LHCN-M2 (cell line): ENCODE data around the gene DISP2. TPM values are rescaled to one million over a fixed set of nuclear protein-coding genes. Genes with fewer than 3 reads are reported as not detected.

Experiments
- DNase-seq: peaks from one replicate; pipeline ENCODE4 v3.0.0-alpha.2; 2012; ENCODE audit warnings: low read depth
- total RNA-seq: library from RNA; depleted of rRNA; stranded (reverse); fragments of >200 nt; gene quantifications from 2 replicates; pipeline ENCODE4 v1.2.3, GENCODE V29; 2014

DISP2 gene
- total RNA-seq, 1 experiment from 2014 or later = 1.3 TPM

GRCh38 chr15:40361640-40362039 is 3.6 kb downstream of the DISP2 start:
- no peak for DNase-seq

GRCh38 chr15:40363611-40364010 is 5.6 kb downstream of the DISP2 start:
- DNase-seq = no peak

- DNase-seq = no peak
Measured at GRCh38 chr15:40364251-40364650, 6.2 kb downstream of the DISP2 start.

DNA sequence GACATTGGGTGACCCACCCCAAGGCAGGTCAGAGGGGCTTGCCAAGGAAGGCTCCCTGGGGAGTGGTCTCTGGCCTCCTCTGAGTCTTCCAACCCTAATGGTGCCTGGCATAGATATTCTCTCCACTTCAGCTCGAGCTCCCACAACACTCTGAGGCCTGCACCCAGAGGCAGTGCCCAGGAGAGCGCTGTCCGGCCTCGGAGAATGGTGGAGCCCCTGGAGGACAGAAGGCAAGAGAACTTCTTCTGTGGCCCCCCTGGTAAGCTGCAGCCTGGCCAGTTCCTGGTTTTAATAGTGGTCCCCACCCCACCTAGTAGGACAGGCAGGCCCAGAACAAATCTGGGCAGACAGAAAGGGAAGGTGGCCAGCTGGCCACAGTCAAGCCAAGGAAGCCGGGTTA is 7.0 kb downstream of the DISP2 start:
- DNase-seq = no peak

DNA sequence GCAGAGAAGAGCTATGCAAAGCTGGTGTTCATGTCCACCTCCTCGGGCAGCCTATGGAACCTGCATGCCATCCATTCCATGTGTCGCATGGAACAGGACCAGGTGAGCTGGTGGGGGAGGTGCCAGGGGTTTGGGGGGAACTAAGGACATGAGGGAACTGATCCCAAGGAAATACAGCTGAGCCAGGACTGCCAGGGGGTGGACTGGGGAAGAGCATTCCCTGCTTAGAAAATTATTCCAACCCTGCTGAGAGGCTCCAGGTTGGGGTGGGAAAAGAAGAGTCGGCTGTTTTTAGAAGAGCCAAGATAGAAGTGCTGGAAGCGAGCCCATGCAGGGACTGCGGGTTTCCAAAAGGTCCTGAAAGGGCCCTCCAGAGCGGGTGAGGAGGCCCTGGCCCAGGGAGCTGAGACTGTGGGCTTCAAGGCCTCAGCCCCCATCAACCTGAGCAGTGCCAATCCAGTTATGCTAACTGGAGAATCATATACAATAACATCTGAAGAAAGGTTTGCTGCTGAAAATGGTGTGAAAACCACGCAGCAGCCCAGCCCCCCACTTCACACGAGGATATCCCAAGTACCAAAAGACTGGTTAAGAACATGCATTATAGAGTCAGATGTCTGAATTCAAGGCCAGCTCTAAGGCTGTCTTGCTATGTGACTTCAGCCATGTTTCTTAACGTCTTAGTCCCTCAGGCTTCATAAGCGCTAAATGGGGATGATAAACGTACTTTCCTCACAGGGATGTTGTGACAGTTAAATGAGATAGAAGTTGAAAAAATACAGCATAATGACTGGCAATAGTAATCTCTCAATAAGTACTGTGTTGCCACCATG is 7.8 kb downstream of the DISP2 start:
- no peak for DNase-seq

- DNase-seq = no peak
Measured at GRCh38 chr15:40366457-40367370, 8.7 kb downstream of the DISP2 start.

DNA sequence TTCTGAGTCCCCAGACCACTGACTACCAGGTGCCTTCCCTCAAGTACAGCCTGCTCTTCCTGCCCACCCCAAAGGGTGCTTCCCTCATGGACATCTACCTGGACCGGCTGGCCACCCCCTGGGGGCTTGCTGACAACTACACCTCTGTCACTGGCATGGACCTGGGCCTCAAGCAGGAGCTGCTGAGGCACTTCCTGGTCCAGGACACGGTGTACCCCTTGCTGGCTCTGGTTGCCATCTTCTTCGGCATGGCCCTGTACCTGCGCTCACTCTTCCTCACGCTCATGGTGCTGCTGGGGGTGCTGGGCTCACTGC is 9.3 kb downstream of the DISP2 start:
- DNase-seq = no peak

GRCh38 chr15:40367686-40368611 is 9.9 kb downstream of the DISP2 start:
- peak; percentile 87 for DNase-seq

- no peak for DNase-seq
Measured at GRCh38 chr15:40368719-40369473, 10.9 kb downstream of the DISP2 start.

DNA sequence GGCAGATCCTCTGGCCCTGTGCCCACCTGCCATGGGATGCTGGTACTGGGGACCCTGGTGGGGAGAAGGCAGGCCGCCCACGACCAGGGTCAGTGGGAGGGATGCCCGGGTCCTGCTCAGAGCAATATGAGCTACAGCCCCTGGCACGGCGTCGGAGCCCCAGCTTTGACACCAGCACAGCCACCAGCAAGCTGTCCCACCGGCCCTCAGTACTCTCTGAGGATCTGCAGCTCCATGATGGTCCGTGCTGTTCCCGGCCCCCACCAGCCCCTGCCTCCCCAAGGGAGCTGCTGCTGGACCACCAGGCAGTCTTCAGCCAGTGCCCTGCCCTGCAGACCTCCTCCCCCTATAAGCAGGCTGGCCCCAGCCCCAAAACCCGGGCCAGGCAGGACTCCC is 11.5 kb downstream of the DISP2 start:
- DNase-seq = no peak

GRCh38 chr15:40369971-40370370 is 12.0 kb downstream of the DISP2 start:
- no peak for DNase-seq

DNA sequence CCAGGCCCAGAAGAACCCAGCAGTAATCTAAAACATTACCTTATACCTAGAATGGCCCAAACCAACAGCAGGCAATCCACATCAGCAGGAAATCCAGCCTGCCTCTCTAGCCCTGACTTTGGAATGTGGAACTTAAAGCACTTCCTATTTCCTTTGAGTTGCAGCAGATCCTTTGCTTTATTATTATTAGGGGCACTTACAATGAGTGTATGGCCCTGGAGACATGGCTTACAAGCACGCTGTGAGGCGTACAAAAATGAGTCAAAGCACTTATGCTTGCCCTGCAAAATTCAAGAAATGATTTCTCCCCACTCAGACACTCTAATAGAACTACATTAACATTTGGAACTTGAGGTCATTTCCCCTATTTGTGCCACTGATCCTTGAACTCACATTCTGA is 15.0 kb downstream of the DISP2 start:
- DNase-seq = no peak

DNA sequence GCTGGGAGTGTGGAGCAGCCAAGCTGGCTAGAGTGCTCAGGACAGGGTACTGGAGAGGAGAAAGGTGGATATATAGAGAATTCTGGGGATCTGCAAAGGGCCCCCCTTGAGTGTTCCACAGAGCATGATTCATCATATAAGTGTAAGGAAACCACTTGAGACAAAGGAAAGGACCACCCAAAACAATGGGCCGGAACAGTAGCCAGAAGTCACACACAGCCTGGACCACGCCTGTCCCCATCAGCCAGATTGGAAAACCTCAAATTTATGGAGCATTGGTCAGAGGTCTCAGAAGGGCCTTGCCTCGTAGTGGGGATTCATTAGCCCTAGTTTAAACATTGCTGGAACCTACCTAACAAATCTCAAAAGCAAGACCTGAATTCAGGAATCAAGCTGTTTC is 19.6 kb downstream of the DISP2 start:
- DNase-seq = no peak

DNA sequence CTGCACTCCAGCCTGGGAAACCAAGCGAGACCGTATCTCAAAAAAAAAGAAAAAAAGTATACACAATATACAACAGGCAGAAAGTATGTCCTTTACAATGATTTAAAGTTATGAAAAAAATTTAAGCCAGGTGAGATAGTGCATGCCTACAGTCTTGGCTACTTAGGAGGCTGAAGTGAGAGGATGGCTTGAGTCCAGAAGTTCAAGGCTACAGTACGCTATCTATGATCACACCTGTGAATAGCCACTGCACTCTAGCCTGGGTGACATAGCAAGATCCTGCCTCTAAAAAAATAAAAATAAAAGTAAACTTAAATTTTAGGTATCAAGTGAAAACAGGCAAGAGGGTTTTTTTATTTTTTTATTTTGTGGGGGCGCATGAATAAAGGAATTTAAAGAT is 21.4 kb downstream of the DISP2 start:
- DNase-seq = no peak

DNA sequence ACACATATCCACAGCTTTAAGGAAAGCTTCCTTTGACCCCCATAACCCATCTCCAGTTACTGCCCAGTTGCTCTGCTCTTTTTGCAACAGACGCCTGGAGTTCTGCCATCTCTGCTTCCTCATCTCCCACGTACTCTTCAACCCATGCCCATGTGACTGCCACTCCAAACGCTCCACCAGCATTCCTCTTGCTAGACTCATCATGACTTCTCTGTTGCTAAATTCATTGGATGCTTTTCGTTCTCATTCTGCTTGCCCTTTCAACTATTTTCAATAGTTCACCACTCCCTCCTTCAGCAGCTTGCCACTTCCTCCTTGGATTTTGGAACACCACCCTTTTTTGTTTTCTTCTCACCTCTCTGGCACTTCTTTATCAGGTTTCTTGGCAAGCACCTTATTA is 21.8 kb downstream of the DISP2 start:
- peak; percentile 99 for DNase-seq

DNA sequence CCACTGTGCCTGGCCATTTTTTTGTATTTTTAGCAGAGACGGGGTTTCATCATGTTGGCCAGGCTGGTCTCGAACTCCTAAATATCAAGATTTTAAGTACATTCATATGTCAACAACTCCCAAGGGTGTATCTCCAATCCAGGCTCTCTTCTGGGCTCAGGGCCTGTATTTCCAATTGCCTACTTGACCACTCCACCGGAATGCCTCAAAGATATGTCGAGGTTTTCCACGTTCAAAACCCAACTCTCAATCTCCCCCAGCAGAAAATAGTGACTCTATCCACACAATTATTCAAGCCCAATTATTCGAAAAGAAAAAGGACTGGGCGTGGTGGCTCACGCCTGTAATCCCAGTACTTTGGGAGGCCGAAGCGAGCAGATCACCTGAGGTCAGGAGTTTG is 22.6 kb downstream of the DISP2 start:
- no peak for DNase-seq

DNA sequence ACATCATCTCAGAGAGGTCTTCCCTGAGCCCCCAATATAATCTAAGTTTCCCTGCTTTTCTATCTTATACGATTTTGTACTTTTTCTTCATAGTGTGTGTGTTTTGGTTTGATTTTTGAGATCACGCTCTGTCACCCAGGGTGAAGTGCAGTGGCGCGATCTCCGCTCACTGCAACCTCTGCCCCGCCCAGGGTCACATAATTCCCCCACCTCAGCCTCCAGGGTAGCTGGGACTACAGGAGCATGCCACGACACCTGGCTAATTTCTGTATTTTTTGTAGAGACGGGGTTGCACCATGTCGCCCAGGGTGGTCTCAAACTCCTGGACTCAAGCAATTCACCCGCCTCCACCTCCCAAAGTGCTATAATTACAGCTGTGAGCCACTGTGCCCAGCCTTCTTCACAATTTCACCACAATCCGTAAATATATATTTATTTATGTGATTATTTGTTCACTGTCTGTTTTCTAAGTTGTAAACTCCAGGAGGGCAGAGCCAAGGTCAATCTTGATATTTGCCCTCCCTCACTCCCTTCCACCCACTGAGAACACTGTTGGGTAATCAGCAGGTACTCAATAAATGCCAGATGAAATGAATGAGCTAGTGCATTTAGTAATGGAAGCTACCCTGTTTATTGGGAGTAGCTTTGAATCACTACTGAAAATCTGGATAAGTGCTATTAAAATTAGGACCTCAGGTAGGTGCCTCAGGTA is 24.0 kb downstream of the DISP2 start:
- no peak for DNase-seq

- peak; percentile 93 for DNase-seq
Measured at GRCh38 chr15:40382580-40383456, 24.8 kb downstream of the DISP2 start, which contains the start of gene KNSTRN. KNSTRN (plus strand) TSS chr15:40382721; CDS start chr15:40382836, 115 bp downstream.

DNA sequence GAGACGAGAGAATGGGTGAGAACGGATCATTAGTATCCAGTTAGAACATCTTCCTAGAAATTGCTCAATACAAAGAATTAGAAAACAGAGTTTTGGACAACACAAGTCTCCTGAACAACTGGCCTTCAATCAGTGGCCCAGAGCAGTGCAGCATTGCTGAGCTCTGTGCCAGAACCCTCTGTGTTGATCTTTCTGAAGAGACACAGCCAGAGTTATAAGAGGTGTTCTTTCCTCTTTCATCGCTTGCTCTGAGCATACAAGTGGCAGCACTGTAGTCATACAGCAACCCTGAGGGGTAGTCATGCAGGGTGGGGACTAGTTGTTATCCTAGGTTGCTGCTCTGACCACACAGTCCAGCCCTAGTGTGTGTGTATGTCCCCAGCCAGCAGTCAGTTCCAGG is 28.5 kb downstream of the DISP2 start:
- DNase-seq = no peak
